HG02571 (cell line): ENCODE data around the gene WDR44.
"Not testable (repeated sequence)": the region's sequence is repeated elsewhere in the genome, so short reads cannot be mapped to it uniquely, and the experiment has no call there.

Source experiments
- ATAC-seq: cut with Tn5 transposase; IDR thresholded peaks from one replicate; pipeline ENCODE4 v1.9.1; 2021; ENCODE audit warnings: mild to moderate bottlenecking, moderate library complexity; ENCODE audit not compliant: unreplicated experiment

The WDR44 gene

DNA sequence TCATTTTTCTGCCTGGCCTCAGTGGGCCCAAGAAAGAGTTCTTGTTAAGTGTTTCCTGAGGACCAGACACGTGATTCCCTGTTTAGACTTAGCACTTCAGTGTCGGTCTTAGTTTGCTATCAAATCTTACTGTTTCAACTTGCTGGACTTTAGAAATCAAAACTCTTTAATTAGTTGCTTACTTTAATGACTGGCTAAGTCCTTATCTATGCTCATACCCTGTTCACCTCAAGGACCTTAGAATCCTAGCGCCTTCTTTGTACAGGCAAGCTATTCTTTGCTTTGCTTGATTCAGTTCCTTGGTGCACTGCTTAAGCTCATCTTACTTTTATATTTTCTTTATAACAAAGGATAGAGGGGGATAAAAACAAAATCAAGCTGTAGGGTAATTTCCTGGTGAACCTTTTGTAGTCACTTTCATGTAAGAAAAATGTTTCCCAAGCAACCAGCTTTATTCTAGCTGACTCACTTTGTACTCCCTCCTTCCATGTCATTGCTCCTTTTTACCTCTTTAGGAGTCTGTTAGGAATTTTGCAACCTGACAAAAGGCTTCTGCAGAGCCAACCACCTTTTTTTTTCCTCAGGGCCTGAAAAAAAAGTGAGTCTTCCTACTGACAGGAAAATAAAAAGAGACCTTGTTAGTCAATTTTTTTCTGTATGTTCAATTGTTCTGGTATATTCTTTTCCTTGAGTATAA is 14.7 kb downstream of the WDR44 start:
- no peak for ATAC-seq

GRCh38 chrX:118364261-118364660 is 18.4 kb downstream of the WDR44 start:
- ATAC-seq: no peak

DNA sequence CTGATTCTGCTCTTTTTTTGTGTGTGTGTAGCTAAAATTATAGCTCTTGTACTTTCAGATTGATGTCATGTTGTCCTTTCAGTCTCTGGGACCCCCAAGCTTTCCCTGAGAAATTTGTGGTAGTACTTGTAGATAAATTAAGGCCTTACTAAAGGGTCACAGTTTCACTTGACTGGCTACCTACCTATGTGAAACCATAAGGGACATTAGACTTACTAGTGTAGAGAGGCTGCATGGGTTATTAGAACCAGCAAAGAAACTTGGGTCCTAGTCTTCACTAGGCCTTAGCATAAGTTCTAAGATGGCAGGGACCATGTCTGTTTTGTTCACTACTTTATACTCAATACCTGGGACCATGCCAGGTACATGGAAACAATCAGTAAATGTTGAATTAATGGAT is 21.4 kb downstream of the WDR44 start:
- ATAC-seq: no peak

DNA sequence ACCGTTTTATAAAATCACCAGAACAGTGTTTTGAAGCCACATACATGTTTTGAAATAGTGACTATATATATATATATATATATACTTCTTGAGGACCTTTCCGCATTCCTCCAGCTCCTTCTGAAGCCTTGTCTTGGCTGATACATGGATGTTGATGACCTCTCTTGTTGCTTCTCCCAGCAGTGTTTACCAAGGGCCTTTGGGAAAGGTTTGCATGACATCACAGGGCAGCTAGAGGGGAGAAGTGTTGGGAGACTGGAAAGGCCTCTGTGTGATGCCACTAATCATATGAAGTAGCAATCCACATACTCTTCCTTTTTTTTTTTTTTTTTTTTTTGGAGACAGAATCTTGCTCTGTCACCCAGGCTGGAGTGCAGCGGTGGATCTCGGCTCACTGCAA is 22.5 kb downstream of the WDR44 start:
- no peak for ATAC-seq

DNA sequence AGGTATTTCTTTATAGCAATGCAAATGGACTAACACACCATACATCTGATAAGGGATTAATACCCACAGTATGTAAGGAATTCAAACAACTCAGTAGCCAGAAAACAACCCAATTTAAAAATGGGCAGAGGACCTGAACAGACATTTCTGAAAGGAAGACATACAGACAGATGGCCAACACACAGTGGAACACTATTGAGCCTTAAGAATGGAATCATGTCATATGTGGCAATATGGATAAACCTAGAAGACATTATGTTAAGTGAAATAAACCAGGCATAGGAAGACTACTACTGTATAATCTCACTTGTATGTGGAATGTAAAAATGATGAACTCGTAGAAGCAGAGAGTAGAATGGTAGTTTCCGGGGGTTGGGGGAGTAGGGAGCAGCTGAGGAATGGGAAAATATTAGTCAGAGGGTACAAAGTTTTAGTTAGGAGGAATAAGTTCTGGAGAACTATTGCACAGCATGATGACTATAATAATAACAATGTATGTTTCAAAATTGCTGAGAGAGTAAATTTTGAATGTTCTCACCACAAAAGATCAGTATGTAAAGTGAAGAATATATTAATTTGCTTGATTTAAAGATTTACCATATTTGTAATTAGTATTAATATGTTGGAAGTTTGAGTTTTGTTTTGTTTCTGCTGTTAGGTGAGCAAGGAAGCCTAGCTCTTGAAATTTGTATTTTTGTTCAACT is 25.2 kb downstream of the WDR44 start:
- ATAC-seq: no peak

GRCh38 chrX:118373538-118373937 is 27.6 kb downstream of the WDR44 start:
- no peak for ATAC-seq

GRCh38 chrX:118383120-118383519 is 37.2 kb downstream of the WDR44 start:
- no peak for ATAC-seq

GRCh38 chrX:118392716-118393115 is 46.8 kb downstream of the WDR44 start:
- ATAC-seq: no peak

GRCh38 chrX:118396113-118396512 is 50.2 kb downstream of the WDR44 start:
- ATAC-seq: no peak

GRCh38 chrX:118418811-118419251 is 72.9 kb downstream of the WDR44 start:
- no peak for ATAC-seq

GRCh38 chrX:118420462-118420861 is 74.6 kb downstream of the WDR44 start:
- ATAC-seq: no peak

DNA sequence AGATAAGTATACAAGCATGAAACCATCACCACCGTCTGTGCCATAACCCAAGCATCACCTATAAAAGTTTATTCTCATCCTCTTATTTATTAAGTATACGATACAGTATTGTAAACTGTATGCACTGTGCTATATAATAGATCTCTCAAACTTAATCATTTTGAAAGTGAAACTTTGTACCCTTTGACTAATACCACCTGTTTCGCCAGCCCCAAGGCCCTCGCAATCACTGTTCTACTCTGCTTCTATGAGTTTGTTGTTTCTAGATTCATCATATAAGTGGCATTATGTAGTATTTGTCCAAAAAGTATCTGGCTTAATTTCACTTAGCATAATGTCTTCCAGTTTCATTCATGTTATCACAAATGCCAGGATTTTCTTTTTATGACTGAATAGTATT is 77.7 kb downstream of the WDR44 start:
- peak; percentile 93 for ATAC-seq

DNA sequence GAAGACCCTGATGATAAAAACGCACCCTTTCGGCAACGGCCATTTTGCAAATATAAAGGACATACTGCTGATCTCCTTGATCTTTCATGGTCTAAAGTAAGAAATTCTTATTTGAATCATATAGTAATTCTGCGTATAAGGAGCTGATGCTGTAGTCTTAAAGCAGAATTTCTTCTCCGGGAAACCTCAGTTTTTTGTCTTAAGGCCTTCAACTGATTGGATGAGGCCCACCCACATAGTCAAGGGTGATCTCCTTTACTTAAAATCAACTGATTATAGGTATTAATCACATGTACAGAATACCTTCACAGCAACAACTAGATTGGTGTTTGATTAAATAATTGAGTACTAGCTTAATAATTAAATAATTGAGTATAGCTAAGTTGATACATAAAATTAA is 86.9 kb downstream of the WDR44 start:
- ATAC-seq: no peak

DNA sequence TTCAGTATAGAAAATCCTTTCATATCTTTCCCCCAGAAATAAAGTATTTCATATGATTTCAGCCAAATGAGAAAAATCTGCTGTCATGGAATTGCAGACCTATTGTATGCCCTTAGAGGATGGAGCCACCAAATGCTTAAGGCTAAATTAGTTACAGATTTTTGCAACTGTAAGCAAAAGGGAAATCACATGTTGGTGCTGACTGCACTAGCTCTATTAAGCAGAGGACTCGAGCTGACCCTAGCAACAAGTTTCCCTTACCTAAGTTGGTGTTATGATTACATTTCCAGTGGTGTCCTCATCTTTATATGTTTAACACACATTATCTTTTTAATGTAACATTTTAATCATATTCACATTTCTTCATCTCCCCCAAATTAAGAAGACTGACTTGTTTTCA is 91.4 kb downstream of the WDR44 start:
- ATAC-seq: no peak

DNA sequence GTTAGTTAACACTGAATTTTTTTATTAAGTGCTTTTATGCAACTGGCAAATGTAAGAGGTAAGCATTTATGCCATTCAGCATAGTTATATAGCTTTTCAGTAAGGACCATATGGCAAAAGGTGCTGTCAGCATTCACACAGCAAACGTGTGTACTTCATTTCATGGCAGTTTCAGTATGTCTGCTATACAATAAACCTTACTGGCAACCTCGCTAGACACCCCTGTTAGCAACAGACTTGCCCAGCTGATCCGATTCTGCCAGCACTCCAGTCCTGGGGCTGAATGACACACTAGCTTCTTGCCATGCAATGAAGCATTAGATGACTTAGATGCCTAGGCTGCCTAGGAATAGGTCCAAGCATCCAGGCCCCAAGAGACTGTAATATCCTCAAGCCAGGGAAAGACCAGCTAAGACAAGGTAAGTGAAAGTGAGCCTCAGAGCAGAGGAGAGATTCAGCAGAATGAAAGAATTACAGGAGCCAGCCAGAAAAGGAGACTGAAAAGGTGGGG is 102.4 kb downstream of the WDR44 start:
- ATAC-seq: no peak

DNA sequence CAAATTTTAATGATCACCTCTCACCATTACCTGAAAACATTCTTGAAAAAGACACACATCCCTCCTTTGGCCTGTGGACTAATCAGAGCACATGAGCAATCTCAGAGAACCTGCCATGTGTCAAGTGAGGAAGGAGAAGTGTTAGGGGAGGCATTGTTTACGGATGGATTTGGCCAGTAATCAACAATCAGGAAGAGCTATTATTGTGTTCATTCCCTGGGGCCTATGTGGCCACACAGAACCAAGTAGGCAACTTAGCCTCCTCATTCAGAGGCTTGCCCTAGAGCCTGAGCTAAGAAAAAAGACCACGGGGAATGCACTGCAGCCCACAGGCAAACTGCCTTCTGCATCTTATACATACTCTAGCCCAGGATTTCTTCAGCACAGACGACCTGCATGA is 109.1 kb downstream of the WDR44 start:
- no peak for ATAC-seq

DNA sequence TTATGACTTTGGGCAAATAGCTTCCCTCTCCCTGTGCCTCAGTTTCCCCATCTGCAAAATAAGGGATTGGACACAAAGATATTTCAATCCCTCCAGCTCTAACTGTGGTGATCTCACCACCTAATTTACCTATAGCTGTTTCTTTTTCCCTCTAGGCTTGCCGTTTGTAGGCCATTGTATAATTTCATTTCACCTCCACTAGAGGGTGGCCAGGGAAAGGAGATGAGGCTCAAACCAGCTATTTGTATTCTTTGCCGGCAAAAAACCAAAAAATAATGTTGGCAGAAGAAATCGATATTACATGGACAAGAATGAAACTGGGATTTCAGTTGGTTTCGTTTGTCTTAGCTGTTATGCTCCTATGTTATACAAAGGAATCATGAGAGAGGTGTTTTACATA is 113.6 kb downstream of the WDR44 start:
- no peak for ATAC-seq

GRCh38 chrX:118464501-118464900 is 118.6 kb downstream of the WDR44 start:
- ATAC-seq: no peak

- ATAC-seq: no peak
Observed at GRCh38 chrX:118468122-118468521, 122.2 kb downstream of the WDR44 start.

- ATAC-seq: not testable (repeated sequence)
Observed at GRCh38 chrX:118470721-118471347, 124.9 kb downstream of the WDR44 start.

GRCh38 chrX:118474586-118474985 is 128.7 kb downstream of the WDR44 start:
- no peak for ATAC-seq

DNA sequence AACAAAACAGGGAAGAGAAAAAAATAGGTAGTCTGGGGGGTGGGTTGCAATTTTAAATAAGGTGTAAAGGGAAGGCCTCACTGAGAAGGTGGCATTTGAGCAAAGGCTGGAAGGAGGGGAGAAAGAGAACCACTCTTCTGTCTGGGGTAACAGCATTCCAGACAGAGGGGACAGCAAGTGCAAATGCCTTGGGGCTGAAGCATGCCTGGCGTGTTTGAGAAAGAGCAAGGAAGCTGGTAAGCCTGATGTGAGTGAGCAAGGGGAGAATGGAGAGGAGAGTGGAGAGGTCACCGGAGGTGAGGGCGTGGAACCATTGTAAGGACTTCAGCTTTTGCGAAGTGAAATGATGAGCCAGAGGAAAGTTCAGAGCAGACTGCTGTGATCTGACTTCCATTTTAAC is 130.0 kb downstream of the WDR44 start:
- no peak for ATAC-seq
